ENCODE data around the gene BLTP2.
"Not testable (repeated sequence)": the region's sequence is repeated elsewhere in the genome, so short reads cannot be mapped to it uniquely, and the experiment has no call there.

BLTP2 gene

GRCh38 chr17:28644787-28645575 is at the start of gene BLTP2:
BLTP2 (minus strand) TSS chr17:28645158; CDS start chr17:28645056, 102 bp downstream.
- DNase-seq = peak; percentile 40 to 97 (median 91)

GRCh38 chr17:28693869-28694268 is 48.9 kb upstream of the BLTP2 start:
- DNase-seq = peak in 24 of 58 donors; percentile 2 to 74 (median 24)

- no peak for DNase-seq
These were observed 44.1 kb upstream of the BLTP2 start for GRCh38 chr17:28689011-28689410.

DNA sequence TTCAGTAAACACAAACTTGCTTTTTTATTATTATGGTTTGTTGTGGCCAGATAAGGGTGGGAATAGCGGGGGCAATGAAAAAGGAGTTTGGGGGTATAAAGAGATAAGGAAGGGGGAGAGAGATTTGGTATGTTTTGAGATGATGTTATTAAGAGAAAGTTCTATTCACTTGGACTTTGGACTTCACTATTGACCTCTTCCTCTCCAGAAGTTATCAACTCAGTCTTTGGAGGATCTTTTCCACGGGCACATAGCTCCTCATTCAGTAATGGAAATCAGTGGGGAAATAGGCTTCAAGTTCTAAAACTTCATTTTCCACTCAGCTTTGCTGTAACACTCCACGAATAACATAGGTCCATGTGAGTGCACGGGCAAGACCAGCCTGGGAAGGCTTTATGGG is 43.5 kb upstream of the BLTP2 start:
- no peak for DNase-seq

DNA sequence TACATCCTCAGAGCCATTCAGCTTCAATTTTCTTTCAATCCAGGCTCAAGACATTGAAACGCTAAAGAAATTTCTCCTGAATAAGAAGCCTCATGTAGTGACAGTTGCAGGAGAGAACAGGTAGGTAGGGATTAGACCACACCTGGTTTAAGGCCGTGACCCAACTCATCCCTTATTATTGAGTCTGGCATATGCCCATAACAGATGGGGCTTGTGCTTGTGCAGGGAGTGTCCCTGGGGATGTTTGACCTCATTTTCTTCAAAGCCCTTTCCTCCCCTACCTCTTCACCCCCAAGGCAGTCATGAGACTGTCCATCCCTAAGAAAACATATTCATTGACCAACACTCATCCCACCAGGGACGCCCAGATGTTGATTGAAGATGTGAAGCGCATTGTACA is 41.3 kb upstream of the BLTP2 start:
- no peak for DNase-seq

GRCh38 chr17:28685366-28685765 is 40.4 kb upstream of the BLTP2 start:
- no peak for DNase-seq

DNA sequence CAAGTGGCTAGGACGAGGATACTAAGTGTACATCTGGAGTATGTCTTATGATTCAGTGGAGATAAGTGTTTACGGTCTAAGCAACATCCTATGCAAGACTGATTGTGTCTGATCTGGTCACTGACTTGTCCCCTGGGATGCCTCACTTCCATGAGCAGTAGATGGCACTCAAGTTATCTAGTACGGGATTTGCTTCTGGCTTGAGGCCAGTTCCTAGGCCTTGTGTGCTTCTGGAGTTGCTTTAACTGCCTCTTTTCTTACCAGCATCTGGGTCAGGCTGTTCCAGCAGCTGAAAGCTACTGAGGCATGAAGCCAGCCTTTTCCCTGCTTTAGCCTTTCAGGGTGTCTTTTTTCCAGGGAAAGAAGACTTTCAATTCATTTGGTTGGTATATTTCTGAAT is 40.0 kb upstream of the BLTP2 start:
- peak in 53 of 58 donors; percentile 15 to 92 (median 72) for DNase-seq

GRCh38 chr17:28682655-28683054 is 37.7 kb upstream of the BLTP2 start:
- DNase-seq = no peak

GRCh38 chr17:28675980-28676379 is 31.0 kb upstream of the BLTP2 start:
- DNase-seq = no peak

DNA sequence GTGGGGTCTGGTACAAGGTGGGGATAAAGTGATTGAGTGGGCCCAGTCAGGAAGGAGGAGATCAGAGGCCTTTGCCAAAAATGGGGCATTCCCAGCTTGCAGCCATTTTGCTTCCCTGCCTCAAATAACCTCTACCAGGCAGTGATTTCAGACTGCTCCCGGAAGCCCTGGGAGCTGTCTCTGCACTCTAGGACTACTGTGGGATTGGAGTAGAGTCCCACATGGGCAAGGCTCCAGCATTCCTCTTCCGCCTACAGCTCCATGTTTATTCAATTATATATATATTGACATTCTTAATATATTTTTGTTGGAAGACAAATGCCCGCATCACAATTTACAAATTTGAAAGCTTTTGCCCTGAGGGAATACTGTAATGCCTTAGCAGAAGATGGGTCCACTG is 30.5 kb upstream of the BLTP2 start:
- no peak for DNase-seq

DNA sequence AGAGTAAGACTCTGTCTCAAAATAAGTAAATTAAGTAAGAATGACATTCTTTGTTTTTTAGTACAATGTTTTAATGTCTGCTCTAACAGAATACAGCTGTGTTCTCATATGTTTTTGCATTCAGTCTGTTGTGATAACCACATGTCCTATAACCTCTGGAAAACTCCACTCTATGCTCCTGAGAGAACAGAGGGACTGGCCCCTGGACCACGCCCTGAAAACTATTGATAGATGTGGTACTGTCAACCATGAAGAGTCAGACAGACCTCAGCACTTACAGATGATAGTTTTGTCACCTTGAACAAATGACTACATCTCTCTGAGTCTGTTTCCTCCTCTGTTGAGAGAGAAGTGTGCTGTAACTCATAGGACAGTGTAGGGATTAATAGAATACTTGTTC is 25.0 kb upstream of the BLTP2 start:
- no peak for DNase-seq

- no peak for DNase-seq
These were observed 22.9 kb upstream of the BLTP2 start for GRCh38 chr17:28667870-28668269.

GRCh38 chr17:28665994-28666393 is 21.0 kb upstream of the BLTP2 start:
- no peak for DNase-seq

DNA sequence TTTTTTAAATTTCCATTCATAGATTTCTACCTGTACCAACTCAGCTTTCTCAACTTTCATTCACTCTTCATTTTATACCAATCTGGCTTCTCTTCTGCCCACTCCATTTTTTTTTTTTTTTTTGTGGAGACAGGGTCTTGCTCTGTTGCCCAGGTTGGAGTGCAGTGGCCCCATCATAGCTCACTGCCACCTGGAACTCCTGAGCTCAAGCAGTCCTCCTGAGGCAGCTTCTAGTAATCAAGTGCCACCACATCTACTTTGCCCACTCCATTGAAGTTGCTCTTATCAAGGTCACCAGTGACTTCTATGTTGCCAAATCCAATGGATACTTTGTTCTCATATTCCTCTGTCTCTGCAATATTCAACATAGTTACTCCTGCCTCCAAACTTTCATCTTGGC is 18.8 kb upstream of the BLTP2 start:
- no peak for DNase-seq

- DNase-seq = no peak
These were observed 17.5 kb upstream of the BLTP2 start for GRCh38 chr17:28662527-28662829.

- peak; percentile 12 to 97 (median 89) for DNase-seq
These were observed 16.9 kb upstream of the BLTP2 start, which contains the start of the genes SDF2 and SUPT6H for GRCh38 chr17:28661635-28662526. SDF2 (minus strand) TSS chr17:28661906; CDS start chr17:28661876, 30 bp downstream. SUPT6H (plus strand) TSS chr17:28662205; CDS start chr17:28673402, 11,197 bp downstream.

DNA sequence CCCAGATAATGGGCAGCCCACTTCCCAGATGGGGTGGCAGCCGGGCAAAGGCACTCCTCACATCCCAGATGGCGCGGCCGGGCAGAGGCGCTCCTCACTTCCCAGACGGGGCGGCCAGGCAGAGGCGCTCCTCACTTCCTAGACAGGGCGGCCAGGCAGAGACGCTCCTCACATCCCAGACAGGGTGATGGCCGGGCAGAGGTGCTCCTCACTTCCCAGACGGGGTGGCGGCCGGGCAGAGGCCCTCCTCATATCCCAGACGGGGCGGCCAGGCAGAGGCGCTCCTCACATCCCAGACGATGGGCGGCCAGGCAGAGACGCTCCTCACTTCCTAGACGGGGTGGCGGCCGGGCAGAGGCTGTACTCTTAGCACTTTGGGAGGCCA is 14.5 kb upstream of the BLTP2 start:
- not testable (repeated sequence) for DNase-seq

- DNase-seq = not testable (repeated sequence)
These were observed 14.0 kb upstream of the BLTP2 start for GRCh38 chr17:28658766-28659496.

GRCh38 chr17:28658342-28658741 is 13.4 kb upstream of the BLTP2 start:
- not testable (repeated sequence) for DNase-seq

- no peak for DNase-seq
These were observed 12.8 kb upstream of the BLTP2 start for GRCh38 chr17:28657756-28658155.

DNA sequence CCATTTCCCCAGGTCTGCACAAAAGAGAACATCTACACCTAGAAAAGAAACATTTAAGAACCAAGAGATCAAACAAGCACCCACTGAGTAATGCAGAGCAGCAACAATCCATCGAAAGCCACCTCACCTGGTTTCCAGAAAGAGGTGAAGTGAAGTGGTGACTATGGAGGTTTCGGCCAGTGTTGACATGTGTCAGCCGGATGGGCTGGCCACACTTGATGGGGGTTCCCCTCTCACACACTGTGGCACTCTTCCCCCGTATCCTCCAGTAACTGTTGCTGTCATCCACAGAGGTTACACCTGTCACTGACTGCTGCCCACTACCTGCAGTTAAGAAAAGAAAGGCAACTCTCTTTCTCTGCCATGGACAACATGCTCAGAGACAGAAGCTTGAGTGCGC is 10.2 kb upstream of the BLTP2 start:
- no peak for DNase-seq

DNA sequence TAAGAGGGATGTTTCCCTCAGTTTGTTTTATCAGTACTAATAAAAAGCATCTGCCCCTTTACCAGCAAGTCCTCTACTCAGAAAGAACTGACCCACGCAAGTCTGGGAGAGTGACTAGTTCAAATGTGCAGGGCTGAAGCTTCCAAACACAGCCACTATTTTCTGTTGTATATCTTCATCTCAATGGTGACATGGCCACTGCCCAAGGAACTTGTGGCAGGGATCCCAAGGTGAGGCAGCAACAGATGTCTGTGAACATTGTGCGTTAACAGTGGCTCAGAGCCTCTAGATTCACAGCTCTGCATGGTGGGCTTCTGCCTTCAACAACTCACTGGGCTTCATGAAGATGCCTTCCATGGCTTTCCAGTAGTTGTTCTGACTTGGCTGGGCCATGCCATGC is 3.7 kb upstream of the BLTP2 start:
- no peak for DNase-seq
